HepG2 (cell line): Measurements from ENCODE around the gene FITM1. TPM values are rescaled to one million over a fixed set of nuclear protein-coding genes. Genes with fewer than 3 reads are reported as not detected.
A peak's percentile ranks its signal among the peaks of the same experiment; 100 is the strongest.

Source experiments
- ATAC-seq: fragments of 200-7000 bp; cut with Tn5 transposase; 3 replicates; pipeline ENCODE4 v1.9.1; 2020; ENCODE audit warnings: mild to moderate bottlenecking, moderate library complexity
- BruUV-seq: library from RNA; stranded (reverse); fragments of 400-500 nt; replicated peaks from 2 replicates; lab custom pipeline; 2021; lab: Mats Ljungman, UMichigan
- CTCF ChIA-PET: fragments of 300-600 bp; formaldehyde crosslinking; extraction: SDS; loops from one replicate; lab custom pipeline; 2021; ENCODE audit warnings: low total read pairs, inconsistent platforms, low intra/inter-chr PET ratio; lab: Yijun Ruan, JAX
- POLR2A ChIA-PET: fragments of 350-600 bp; sonication (Branson Sonifier 250); formaldehyde crosslinking; loops from one replicate; lab custom pipeline; 2020; ENCODE audit warnings: antibody characterized with exemption, inconsistent platforms; lab: Yijun Ruan, JAX
- DNase-seq: peaks from one replicate; pipeline ENCODE4 v3.0.0-alpha.2; 2015; ENCODE audit warnings: low spot score
- FAIRE-seq: peaks from 3 replicates; lab custom pipeline; 2011; peaks lifted over from hg19 to GRCh38; lab: Jason Lieb, UNC
- H2AFZ ChIP-seq: one replicate; pipeline ENCODE4 v1.6.1; 2011; ENCODE audit warnings: low read length, inconsistent platforms
- H3K27ac ChIP-seq: fragments of 300-600 bp; 3 replicates; pipeline ENCODE4 v1.8.0; 2011; ENCODE audit warnings: mixed run types, mild to moderate bottlenecking, mixed read lengths, low read length, inconsistent platforms; ENCODE audit not compliant: insufficient read depth; ENCODE audit errors: extremely low read length
- H3K27me3 ChIP-seq, 2 experiments: fragments of 200-600 bp in 1 of 2; 2 replicates in 1 of 2; 3 replicates in 1 of 2; pipeline versions ENCODE4 v1.6.0 to v1.8.0; 2011; ENCODE audit warnings: low read length in 2 of 2, mild to moderate bottlenecking in 2 of 2, moderate library complexity in 2 of 2, inconsistent platforms in 1 of 2; ENCODE audit not compliant: insufficient read depth in 2 of 2, control insufficient read depth in 1 of 2
- H3K36me3 ChIP-seq, 2 experiments: fragments of 200-600 bp in 1 of 2; replicated peaks in 1 of 2; 2 replicates in 1 of 2; 3 replicates in 1 of 2; pipeline versions ENCODE4 v1.5.1 to v1.8.0; 2011; ENCODE audit warnings: low read length in 2 of 2, inconsistent platforms in 1 of 2; ENCODE audit not compliant: insufficient read depth in 2 of 2, control insufficient read depth in 1 of 2
- H3K4me1 ChIP-seq: 2 replicates; pipeline ENCODE4 v1.5.1; 2012; ENCODE audit warnings: low read length, inconsistent platforms; ENCODE audit not compliant: insufficient read depth
- H3K4me2 ChIP-seq: 2 replicates; pipeline ENCODE4 v1.6.0; 2011; ENCODE audit warnings: low read depth, low read length, inconsistent platforms
- H3K4me3 ChIP-seq, 3 experiments: fragments of 200-600 bp in 1 of 3; sonication (generic), shearing (Covaris generic) in 1 of 3; replicated peaks in 1 of 3; 2 replicates each; pipeline ENCODE4 v1.5.1; 2011 to 2016; ENCODE audit warnings: low read length in 3 of 3, inconsistent platforms in 2 of 3, low read depth in 2 of 3, mild to moderate bottlenecking in 2 of 3, control low read depth in 1 of 3, mixed read lengths in 1 of 3; ENCODE audit not compliant: insufficient read depth in 1 of 3
- H3K79me2 ChIP-seq: one replicate; pipeline ENCODE4 v1.6.1; 2011; ENCODE audit warnings: low read length, inconsistent platforms; ENCODE audit not compliant: insufficient read depth
- H3K9ac ChIP-seq: 2 replicates; pipeline ENCODE4 v1.6.0; 2011; ENCODE audit warnings: mild to moderate bottlenecking, low read depth, low read length, inconsistent platforms; ENCODE audit not compliant: insufficient read depth
- H3K9me3 ChIP-seq: 2 replicates; pipeline ENCODE4 v1.5.1; 2012; ENCODE audit warnings: mild to moderate bottlenecking, low read length
- H4K20me1 ChIP-seq: 2 replicates; pipeline ENCODE4 v1.6.0; 2011; ENCODE audit warnings: inconsistent platforms, mild to moderate bottlenecking, low read length, moderate library complexity; ENCODE audit not compliant: insufficient read depth
- AGO2 ChIP-seq: fragments of 200-400 bp; formaldehyde crosslinking; optimal IDR thresholded peaks from 2 replicates; pipeline ENCODE3; 2017; ENCODE audit warnings: mild to moderate bottlenecking, low read depth, low read length, moderate library complexity
- HOXA9 ChIP-seq: sonication (generic); formaldehyde crosslinking; IDR thresholded peaks from 2 replicates; pipeline ENCODE4 v1.8.1; 2022; ENCODE audit warnings: missing genetic modification reagents, mild to moderate bottlenecking, moderate library complexity, borderline replicate concordance
- KLF13 ChIP-seq: sonication (generic); formaldehyde crosslinking; IDR thresholded peaks from 2 replicates; pipeline ENCODE4 v1.4.0; 2020; ENCODE audit warnings: mild to moderate bottlenecking, missing genetic modification reagents
- KLF16 ChIP-seq, 2 experiments: sonication (generic) in 1 of 2; formaldehyde crosslinking in 1 of 2; IDR thresholded peaks; 2 replicates each; pipeline versions ENCODE4 v1.6.1 to v1.8.0; 2016 to 2023; ENCODE audit warnings: missing genetic modification reagents in 2 of 2, missing compliant biosample characterization in 1 of 2
- MYPOP ChIP-seq: sonication (generic); formaldehyde crosslinking; IDR thresholded peaks from 2 replicates; pipeline ENCODE4 v1.8.1; 2023; ENCODE audit warnings: mild to moderate bottlenecking, moderate library complexity, missing genetic modification reagents
- POLR2AphosphoS5 ChIP-seq: IDR thresholded peaks from 2 replicates; pipeline ENCODE4 v1.6.1; 2012; ENCODE audit warnings: low read depth, low read length
- ZNF281 ChIP-seq: sonication (generic); formaldehyde crosslinking; IDR thresholded peaks from 2 replicates; pipeline ENCODE4 v1.4.0; 2020; ENCODE audit warnings: missing genetic modification reagents, borderline replicate concordance
- ZNF431 ChIP-seq: sonication (generic); formaldehyde crosslinking; IDR thresholded peaks from 2 replicates; pipeline ENCODE4 v1.9.0; 2022; ENCODE audit warnings: missing genetic modification reagents, low read depth, mild to moderate bottlenecking, borderline replicate concordance
- ZNF512 ChIP-seq: sonication (generic); formaldehyde crosslinking; IDR thresholded peaks from 2 replicates; pipeline ENCODE4 v1.4.0; 2020; ENCODE audit warnings: mild to moderate bottlenecking, missing genetic modification reagents
- ZNF768 ChIP-seq: sonication (generic); formaldehyde crosslinking; IDR thresholded peaks from 2 replicates; pipeline ENCODE4 v1.4.0; 2020; ENCODE audit warnings: missing genetic modification reagents
- ZNF839 ChIP-seq: sonication (generic); formaldehyde crosslinking; IDR thresholded peaks from 2 replicates; pipeline ENCODE4 v1.4.0; 2020; ENCODE audit warnings: missing genetic modification reagents, mild to moderate bottlenecking, borderline replicate concordance
- ZXDC ChIP-seq: sonication (generic); formaldehyde crosslinking; IDR thresholded peaks from 2 replicates; pipeline ENCODE4 v1.5.0; 2020; ENCODE audit warnings: mild to moderate bottlenecking, missing genetic modification reagents
- WGBS: methylation state at CpG from one replicate; pipeline ENCODE4 v1.1.6; 2017; ENCODE audit warnings: low lambda C conversion rate; 5-methylcytosine and 5-hydroxymethylcytosine counted together
- in situ Hi-C: cut with HindIII; loops from 2 replicates; pipeline ENCODE4 v1.10.0; 2017; ENCODE audit warnings: low pct_unique_long_range_greater_than_20kb; ENCODE audit not compliant: extremely low pct_ligation_motif_present
- intact Hi-C: fragments of 100-400 bp; cut with micrococcal nuclease; formaldehyde crosslinking; loops from one replicate; pipeline ENCODE4 v1.10.0; 2022; ENCODE audit not compliant: unreplicated experiment
- polyA plus RNA-seq, 8 experiments: library from polyadenylated mRNA; depleted of rRNA in 3 of 8; stranded (reverse) in 7 of 8; unstranded in 1 of 8; fragments of >200 nt; fragmentation: Illumina TruSeq in 4 of 8; extraction: Trizol in 4 of 8; gene quantifications; 2 replicates each; pipeline versions ENCODE4 v1.2.1 to v1.2.3, GENCODE V29; 2011 to 2016; ENCODE audit warnings: low read depth in 4 of 8, missing spikeins in 1 of 8, mixed read lengths in 1 of 8; ENCODE audit not compliant: insufficient read depth in 1 of 8
- total RNA-seq, 5 experiments: library from RNA; depleted of rRNA; stranded (reverse); fragments of >200 nt; fragmentation: Illumina TruSeq; extraction: Trizol; gene quantifications; 2 replicates each; pipeline ENCODE4 v1.2.3, GENCODE V29; 2016; ENCODE audit warnings: low read depth in 1 of 5

The FITM1 gene
- total and polyA plus RNA-seq, 2 of the 13 experiments (the other 11 are each of a cell fraction or from before 2014, with no cell fraction given): 2.7 to 5.8 TPM

- whole genome bisulfite sequencing: 96% methylated on average over 11 of the region's 11 CpGs
- H3K9ac ChIP-seq: no peak overlapping the region
- DNase-seq (no peak), ATAC-seq (no peak), FAIRE-seq (no peak)
- ChIA-PET POLR2A (interaction anchor here (1.3 to 11.8 kb wide), 20 partner anchors 10 to 147 kb away, joined by 3 to 233 read pairs (median 24); partner anchors contain the start of genes CHMP4A, CIDEB, DCAF11 and EMC9), CTCF (interaction anchor here (1.3 to 2.4 kb wide), 5 partner anchors 24 to 146 kb away, joined by 4 to 12 read pairs (median 10); partner anchors contain the start of gene PSME1)
- H2AFZ ChIP-seq: no peak overlapping the region
- no TSS peak for BruUV-seq
- no peak overlapping the region for H3K4me2 ChIP-seq
- peak overlapping the region; percentile 24 for H3K27ac ChIP-seq
- no peaks in the 10 kb centered on the region; a peak in 1 of 5 replicates for H3K27me3 ChIP-seq
- no peak overlapping the region for H3K4me3 ChIP-seq
- H3K9me3 ChIP-seq: no peaks in the 10 kb centered on the region
- intact Hi-C loops (no loop called here), in situ Hi-C loops (loop anchor here (5.0 kb wide), 1 partner anchor 103 kb away; no protein-coding TSS in a partner anchor)
- H3K79me2 ChIP-seq: peaks cover 5% of the 10 kb centered on the region
- peaks cover 28% of the 10 kb centered on the region for H3K4me1 ChIP-seq
- H4K20me1 ChIP-seq: no peaks in the 10 kb centered on the region
- H3K36me3 ChIP-seq: peaks cover 61 to 68% of the 10 kb centered on the region in 2 experiments
- 0 out of 2 replicates have a peak, but pooled peaks have one; percentile 21 for TF ChIP-seq KLF13
- TF ChIP-seq ZXDC (CRISPR knock-in tag): 0 out of 2 replicates have a peak, but pooled peaks have one; percentile 24
- TF ChIP-seq ZNF512: no peak
- TF ChIP-seq ZNF768 (CRISPR knock-in tag): peak; percentile 16; the same call in 1 of the 2 replicates
- TF ChIP-seq AGO2: peak; percentile 81
- TF ChIP-seq MYPOP (CRISPR knock-in tag): no peak
- no peak for TF ChIP-seq KLF16 (CRISPR knock-in tag; IDR thresholded peaks at IDR 0.05)
- TF ChIP-seq ZNF281 (CRISPR knock-in tag): no peak
- TF ChIP-seq POLR2AphosphoS5: 0 out of 2 replicates have a peak, but pooled peaks have one; percentile 19
- 0 out of 2 replicates have a peak, but pooled peaks have one; percentile 20 for TF ChIP-seq ZNF839
- no peak for TF ChIP-seq HOXA9 (CRISPR knock-in tag)
- 0 out of 2 replicates have a peak, but pooled peaks have one; percentile 28 for TF ChIP-seq ZNF431 (CRISPR knock-in tag)
Observed at GRCh38 chr14:24159777-24160498, 29.5 kb downstream of the FITM1 start.
